Measurements from ENCODE around the gene HDAC4. TPM values are rescaled to one million over a fixed set of nuclear protein-coding genes. Genes with fewer than 3 reads are reported as not detected.

Gene HDAC4
- total RNA-seq, 4 donors from 2014 or later = 30.2 to 103 (median 51.7) TPM

DNA sequence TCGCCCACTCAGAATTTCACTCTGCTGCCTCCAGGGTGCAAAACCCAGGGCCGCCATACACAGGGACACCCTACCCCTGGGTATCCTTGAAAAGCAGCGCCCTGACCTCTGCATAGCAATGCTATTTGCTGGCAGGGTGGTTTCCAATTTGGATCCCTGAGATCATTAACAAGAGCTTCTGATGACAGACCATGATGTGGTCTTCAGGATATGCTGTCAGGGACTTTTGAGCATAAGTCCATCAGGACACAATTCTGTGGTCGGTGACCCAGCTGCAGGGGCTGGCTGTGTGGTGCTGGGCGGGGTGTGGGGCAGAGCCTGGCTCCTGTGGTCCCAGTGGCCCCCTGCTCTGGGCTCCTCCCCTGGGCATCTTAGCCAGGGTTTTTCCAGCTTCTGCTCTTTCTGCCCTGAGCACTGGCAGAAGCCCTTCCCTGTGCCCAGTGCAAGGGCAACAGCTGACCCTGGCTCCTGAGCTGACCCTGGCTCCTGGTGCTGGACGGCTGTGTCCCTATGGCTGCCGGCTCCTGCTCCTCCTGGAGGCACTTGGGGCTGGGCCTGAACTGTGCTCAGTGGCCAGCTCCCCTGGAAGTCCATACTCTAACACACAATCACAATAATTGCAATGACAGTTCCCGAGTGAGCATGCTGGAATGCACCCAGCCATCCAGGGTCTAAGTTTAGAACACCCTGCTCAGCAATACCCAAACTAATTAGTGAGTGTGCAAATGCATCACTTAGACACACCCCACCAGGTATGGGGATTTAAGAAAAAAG is 271.5 kb downstream of the HDAC4 start:
- ATAC-seq (ENCODE audit: low FRiP score) (no peak), DNase-seq (ENCODE audit: low spot score) (no peak)
- TF ChIP-seq, protein P1, sequence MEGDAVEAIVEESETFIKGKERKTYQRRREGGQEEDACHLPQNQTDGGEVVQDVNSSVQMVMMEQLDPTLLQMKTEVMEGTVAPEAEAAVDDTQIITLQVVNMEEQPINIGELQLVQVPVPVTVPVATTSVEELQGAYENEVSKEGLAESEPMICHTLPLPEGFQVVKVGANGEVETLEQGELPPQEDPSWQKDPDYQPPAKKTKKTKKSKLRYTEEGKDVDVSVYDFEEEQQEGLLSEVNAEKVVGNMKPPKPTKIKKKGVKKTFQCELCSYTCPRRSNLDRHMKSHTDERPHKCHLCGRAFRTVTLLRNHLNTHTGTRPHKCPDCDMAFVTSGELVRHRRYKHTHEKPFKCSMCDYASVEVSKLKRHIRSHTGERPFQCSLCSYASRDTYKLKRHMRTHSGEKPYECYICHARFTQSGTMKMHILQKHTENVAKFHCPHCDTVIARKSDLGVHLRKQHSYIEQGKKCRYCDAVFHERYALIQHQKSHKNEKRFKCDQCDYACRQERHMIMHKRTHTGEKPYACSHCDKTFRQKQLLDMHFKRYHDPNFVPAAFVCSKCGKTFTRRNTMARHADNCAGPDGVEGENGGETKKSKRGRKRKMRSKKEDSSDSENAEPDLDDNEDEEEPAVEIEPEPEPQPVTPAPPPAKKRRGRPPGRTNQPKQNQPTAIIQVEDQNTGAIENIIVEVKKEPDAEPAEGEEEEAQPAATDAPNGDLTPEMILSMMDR (IDR thresholded peaks at IDR 0.05) = no peak

DNA sequence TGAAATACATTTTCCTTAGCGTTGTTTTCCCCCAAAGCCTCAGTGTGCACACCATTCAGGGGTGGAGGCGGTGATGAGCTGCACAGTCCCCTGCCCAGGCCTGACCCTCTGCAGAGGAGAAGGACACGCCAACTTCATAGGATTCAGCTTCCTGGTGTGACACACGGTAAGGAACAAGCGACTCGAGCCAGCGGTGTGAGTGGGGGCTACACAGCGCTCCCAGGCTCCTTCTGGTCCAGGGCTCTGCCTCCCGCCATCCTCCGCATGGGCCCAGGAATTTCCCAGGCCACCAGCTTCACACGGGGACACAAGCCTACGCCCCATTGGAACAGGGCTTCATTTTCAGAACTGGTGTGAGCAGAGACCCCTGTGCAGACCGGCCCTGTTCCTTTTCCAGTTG is 272.1 kb downstream of the HDAC4 start:
- TF ChIP-seq, protein P1 (IDR thresholded peaks at IDR 0.05) = no peak
- no peak for DNase-seq (ENCODE audit: low spot score)
- ATAC-seq (ENCODE audit: low FRiP score) = no peak

DNA sequence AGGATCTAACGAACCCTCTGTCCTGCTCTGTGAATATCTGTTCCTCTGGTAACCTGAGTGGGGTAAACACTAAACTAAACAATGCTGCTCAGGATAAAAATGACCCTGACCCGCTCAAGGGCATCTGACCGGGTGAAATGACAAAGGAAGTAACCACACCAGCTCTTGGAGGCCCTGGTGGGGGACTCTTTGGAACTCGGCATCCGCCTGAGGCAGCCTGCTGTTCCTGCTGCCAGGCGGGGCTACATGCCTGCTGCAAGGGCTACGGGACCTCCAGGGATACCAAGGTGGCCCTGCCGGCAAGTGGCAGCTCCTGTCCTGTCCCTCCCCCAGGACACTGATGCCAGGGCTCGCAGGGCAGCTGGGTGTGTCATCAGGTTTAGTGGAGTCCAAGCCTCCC is 273.3 kb downstream of the HDAC4 start:
- DNase-seq (ENCODE audit: low spot score) (no peak), ATAC-seq (ENCODE audit: low FRiP score) (no peak)
- TF ChIP-seq, protein P1 (IDR thresholded peaks at IDR 0.05) = no peak

DNA sequence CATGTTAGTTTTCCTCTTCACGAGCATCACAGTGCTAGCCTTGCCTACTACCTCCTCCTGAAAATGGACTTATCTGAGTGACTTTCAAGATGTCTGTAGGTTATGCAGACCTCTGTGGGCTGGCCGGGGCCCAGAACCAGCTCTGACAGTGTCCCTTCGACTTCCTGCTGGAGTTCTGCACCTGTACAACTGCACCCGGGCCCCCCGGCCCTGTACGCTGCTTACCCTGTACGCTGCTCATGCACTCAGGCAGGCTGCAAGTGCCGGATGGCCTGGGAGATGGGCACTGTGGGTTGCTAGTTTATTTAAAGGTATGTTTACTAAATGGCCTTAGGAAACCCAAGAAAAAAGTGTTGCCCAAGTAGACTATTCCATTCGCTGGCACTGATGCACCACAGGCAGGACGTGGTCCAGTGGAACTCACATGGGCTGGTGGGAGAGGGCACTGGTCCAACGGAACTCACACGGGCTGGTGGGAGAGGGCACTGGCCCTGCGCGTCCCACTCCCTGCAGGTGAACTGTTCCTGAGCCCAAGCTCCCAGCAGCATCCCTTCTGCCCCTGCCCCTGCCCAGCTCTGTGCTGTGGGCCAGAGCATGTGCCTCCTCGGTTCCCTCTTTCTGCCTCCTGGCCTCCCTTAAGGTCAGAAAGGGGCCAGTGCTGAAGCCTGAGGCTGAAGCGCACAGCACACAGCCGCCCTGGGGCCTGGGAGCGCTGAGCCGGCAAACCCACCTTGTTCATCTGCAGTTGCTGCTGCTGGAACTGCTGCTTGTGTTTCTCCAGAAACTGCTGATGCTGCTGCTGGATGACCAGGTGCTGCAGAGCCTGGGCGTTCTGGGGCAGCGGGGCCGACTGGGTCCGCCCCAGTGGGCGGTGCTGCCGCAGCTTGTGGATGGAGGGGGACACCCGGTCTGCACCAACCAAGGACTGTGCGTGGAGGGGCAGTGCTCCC is 274.8 kb downstream of the HDAC4 start:
- DNase-seq (ENCODE audit: low spot score) (no peak), ATAC-seq (ENCODE audit: low FRiP score) (no peak)
- TF ChIP-seq, protein P1 (IDR thresholded peaks at IDR 0.05) = no peak

DNA sequence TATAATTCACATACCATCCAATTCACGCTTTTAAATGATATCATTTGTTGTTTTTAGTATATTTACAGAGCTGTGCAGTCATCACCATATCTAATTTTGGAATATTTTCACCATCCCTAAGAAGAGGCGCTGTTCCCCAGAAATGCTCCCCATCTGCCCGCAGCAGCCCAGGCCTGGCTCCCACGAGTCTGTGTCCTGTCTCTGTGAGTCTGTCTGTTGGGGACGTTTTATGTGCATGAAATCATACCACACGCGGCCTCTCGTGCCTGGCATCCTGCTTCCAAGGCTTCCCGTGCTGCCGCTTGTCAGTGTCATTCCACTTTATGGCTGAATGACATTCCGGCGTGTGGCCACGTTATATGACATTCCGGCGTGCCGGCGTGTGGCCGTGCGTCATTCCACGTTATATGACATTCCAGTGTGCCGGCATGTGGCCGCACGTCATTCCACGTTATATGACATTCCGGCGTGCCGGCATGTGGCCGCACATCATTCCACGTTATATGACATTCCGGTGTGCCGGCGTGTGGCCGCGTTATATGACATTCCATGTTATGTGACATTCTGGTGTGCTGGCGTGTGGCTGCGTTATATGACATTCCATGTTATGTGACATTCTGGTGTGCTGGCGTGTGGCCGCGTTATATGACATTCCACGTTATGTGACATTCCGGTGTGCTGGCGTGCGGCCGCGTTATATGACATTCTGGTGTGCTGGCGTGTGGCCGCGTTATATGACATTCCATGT is 276.5 kb downstream of the HDAC4 start:
- TF ChIP-seq, protein P1 (IDR thresholded peaks at IDR 0.05) = no peak
- ATAC-seq (ENCODE audit: low FRiP score) = no peak
- DNase-seq (ENCODE audit: low spot score) = no peak

DNA sequence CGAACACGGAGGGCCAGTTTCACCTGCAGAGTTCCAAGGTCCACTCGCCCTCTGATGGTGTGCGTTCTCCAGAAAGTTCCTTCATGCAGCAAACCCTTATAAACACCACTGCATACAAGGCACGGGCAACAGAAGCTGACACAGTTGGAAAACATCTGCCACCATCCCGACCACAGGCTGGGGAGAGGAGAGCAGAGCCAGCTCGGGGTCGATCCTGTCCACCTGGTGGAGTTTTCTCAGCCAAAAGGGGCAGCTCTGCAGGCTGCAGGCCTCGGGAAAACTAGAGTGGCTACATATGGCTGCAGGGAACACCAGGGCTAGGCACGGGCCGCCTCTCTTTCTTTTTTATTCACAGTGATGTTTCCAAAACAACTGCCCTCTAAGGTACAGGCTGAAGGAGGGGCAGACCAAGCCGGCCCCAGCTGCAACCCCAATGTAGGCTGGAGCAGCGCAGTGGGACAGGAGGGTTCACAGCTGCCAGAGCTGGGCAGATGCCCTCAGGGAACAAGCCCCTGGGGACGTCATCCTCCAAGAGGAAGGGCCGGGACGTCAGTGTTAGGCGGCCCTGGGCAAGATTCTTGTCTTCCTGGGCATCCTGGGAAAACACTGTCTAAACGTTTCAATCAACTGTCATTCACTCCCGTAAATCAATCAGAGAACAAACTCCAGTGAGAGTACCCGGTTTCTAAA is 278.3 kb downstream of the HDAC4 start:
- TF ChIP-seq, protein P1 (IDR thresholded peaks at IDR 0.05) = no peak
- DNase-seq (ENCODE audit: low spot score) = no peak
- ATAC-seq (ENCODE audit: low FRiP score) = no peak
